GM12874 (cell line): ENCODE measurements around the gene KDF1.

Experiments used
- CTCF ChIP-seq: IDR thresholded peaks from 2 replicates; pipeline ENCODE4 v1.5.1; 2011; ENCODE audit warnings: low read depth, mild to moderate bottlenecking, control low read depth, low read length, moderate library complexity; ENCODE audit not compliant: insufficient read depth

The KDF1 gene

GRCh38 chr1:26949926-26950319 is 10.3 kb downstream of the KDF1 start:
- no peak for TF ChIP-seq CTCF

DNA sequence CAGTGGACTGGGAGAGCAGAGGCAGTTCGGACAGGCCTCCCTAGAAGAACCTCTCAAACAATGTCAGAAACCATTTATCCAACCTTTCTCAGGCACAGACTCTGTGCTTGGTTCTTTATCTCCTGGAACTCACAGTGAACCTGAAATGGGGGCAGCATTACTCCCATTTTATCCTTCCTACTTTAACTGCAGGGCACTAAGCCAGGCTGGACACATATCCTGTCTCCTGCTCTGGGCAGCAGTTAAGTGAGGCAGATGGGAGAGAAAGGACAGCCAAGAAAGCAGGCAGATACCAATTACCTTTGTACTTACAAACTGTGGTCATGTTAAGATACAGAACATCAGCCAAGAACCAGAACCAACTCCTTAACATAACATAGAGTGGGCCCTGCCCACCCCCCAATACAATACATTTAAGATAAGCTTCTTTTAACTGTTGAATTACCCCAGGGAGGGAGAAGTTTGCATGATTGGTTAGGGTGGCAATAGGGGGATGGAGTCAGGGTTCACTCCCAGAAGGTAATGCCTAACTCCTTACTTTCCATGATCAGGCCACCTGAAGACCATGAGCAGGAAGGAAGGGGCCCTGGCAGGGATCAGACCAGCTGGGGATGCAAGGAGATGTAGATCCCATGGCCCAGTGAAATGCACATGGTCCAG is 10.9 kb downstream of the KDF1 start:
- no peak for TF ChIP-seq CTCF

- no peak for TF ChIP-seq CTCF
These were observed 14.0 kb downstream of the KDF1 start for GRCh38 chr1:26946270-26946669.

- TF ChIP-seq CTCF = no peak
These were observed 14.5 kb downstream of the KDF1 start for GRCh38 chr1:26945728-26946127.

DNA sequence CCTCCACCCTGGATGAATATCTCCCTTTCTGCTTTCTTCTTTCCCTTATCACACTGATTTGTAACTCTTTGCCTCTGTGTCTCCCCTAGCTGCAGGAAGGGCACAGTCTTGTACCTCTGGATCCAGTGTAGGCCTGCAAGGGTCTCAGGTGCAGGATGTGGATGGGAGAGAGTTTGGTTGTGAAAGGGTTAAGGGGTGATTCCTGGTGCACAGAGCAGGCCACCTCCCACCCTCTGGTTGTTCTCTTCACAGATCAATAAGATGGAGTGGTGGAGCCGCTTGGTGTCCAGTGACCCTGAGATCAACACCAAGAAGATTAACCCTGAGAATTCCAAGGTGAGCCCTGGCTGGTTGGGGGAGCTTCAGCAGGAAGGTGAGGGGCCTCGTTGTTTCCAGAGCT is 15.1 kb downstream of the KDF1 start:
- no peak for TF ChIP-seq CTCF

DNA sequence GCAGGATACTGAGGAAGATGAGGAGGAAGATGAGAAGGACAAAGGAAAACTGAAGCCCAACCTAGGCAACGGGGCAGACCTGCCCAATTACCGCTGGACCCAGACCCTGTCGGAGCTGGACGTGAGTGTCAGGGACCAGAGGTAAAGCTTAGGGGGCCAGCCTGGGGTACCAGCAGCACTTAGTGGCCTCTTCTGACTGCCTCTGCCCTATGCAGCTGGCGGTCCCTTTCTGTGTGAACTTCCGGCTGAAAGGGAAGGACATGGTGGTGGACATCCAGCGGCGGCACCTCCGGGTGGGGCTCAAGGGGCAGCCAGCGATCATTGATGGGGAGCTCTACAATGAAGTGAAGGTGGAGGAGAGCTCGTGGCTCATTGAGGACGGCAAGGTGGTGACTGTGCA is 17.6 kb downstream of the KDF1 start:
- TF ChIP-seq CTCF = no peak

GRCh38 chr1:26941311-26941710 is 19.0 kb downstream of the KDF1 start:
- TF ChIP-seq CTCF = no peak
